CD4-positive, alpha-beta T cell treated with Interleukin-15 for 4 hours (primary cell): ENCODE measurements around the gene GNG3.

Experiments used
- DNase-seq: peaks from one replicate; pipeline ENCODE4 v3.0.0-alpha.2; 2020; ENCODE audit warnings: low spot score

The GNG3 gene

DNA sequence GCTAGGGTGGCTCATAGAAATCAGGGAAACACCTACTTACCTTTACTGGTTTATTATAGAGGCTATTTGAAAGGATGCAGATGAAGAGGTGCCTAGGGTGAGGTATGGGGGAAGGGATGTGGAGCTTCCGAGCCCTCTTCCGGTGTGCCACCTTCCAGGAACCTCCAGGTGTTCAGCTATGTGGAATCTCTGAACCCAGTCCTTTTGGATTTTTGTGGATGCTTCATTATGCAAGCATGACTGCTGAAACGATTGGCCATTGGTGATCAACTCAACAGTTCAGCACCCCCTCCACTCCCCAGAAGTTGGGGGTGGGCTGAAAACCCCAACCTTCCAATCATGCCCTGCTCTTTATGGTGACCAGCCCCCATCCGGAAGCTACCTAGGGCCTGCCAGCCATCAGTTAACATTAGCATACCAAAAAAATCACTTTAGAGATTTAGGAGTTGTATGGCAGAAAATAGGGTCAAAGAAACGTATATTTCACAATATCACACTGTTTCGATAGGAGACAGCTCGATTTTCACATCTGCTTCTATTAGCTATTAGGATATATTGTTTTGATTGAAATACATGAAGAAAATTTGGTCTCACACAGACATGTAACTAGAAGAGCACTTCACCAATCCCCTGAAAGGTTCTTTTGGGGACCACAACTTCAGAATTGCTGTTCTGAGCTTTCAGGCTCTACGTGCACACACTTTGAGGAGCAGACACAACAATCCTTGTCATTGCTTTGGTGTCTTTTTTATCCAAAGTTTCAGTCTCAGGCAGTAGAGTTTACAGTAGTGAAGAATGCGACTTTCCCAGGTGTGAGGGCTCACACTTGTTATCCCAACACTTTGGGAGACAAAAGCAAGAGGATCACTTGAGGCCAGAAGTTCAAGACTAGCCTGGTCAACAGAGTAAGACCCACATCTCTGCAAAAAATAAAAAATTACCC, 50.6 kb downstream of the GNG3 start:
- DNase-seq, result no peak
